ENCODE data around the gene OTC. TPM values are rescaled to one million over a fixed set of nuclear protein-coding genes. Genes with fewer than 3 reads are reported as not detected.
A peak's percentile ranks its signal among the peaks of the same experiment; 100 is the strongest.

The OTC gene
- total RNA-seq (2014; rRNA removed; shearing (Covaris generic)) = not detected in 2 replicates
- polyA plus RNA-seq (2014; cell fraction: nucleus; rRNA removed) = not detected in 2 replicates

- DNase-seq (ENCODE audit: extremely low read depth, low read depth) = no peak
Observed at GRCh38 chrX:38352362-38352761, at the start of gene OTC. OTC (plus strand) TSS chrX:38352604; CDS start chrX:38352697, 93 bp downstream.

- DNase-seq (ENCODE audit: extremely low read depth, low read depth) = no peak
Observed at GRCh38 chrX:38304010-38304409, 48.4 kb upstream of the OTC start.

- no peak for DNase-seq (ENCODE audit: extremely low read depth, low read depth)
Observed at GRCh38 chrX:38305971-38306370, 46.4 kb upstream of the OTC start.

GRCh38 chrX:38311743-38312142, 40.7 kb upstream of the OTC start:
- DNase-seq (ENCODE audit: extremely low read depth, low read depth) = no peak

- peak; percentile 88 for DNase-seq (ENCODE audit: extremely low read depth, low read depth)
Observed at GRCh38 chrX:38312436-38312835, 40.0 kb upstream of the OTC start.

GRCh38 chrX:38313190-38313589, 39.2 kb upstream of the OTC start:
- DNase-seq (ENCODE audit: extremely low read depth, low read depth) = no peak

- no peak for DNase-seq (ENCODE audit: extremely low read depth, low read depth)
Observed at GRCh38 chrX:38315186-38315585, 37.2 kb upstream of the OTC start.

GRCh38 chrX:38318196-38318595, 34.2 kb upstream of the OTC start:
- DNase-seq (ENCODE audit: extremely low read depth, low read depth) = no peak

- no peak for DNase-seq (ENCODE audit: extremely low read depth, low read depth)
Observed at GRCh38 chrX:38318606-38319005, 33.8 kb upstream of the OTC start.

GRCh38 chrX:38320819-38321218, 31.6 kb upstream of the OTC start:
- DNase-seq (ENCODE audit: extremely low read depth, low read depth) = no peak

- DNase-seq (ENCODE audit: extremely low read depth, low read depth) = peak; percentile 24
Observed at GRCh38 chrX:38326086-38326485, 26.3 kb upstream of the OTC start.

GRCh38 chrX:38327007-38327774, 25.2 kb upstream of the OTC start, which contains the start of gene RPGR:
RPGR (minus strand) TSS chrX:38327509; CDS start chrX:38327367, 142 bp downstream.
- peak; percentile 92 for DNase-seq (ENCODE audit: extremely low read depth, low read depth)

- DNase-seq (ENCODE audit: extremely low read depth, low read depth) = no peak
Observed at GRCh38 chrX:38327775-38328081, 24.7 kb upstream of the OTC start.

- DNase-seq (ENCODE audit: extremely low read depth, low read depth) = no peak
Observed at GRCh38 chrX:38332505-38332904, 19.9 kb upstream of the OTC start.

- no peak for DNase-seq (ENCODE audit: extremely low read depth, low read depth)
Observed at GRCh38 chrX:38335382-38335781, 17.0 kb upstream of the OTC start.

- DNase-seq (ENCODE audit: extremely low read depth, low read depth) = no peak
Observed at GRCh38 chrX:38336538-38337240, 15.7 kb upstream of the OTC start.

GRCh38 chrX:38341442-38341841, 11.0 kb upstream of the OTC start:
- no peak for DNase-seq (ENCODE audit: extremely low read depth, low read depth)

- DNase-seq (ENCODE audit: extremely low read depth, low read depth) = no peak
Observed at GRCh38 chrX:38342853-38343778, 9.3 kb upstream of the OTC start.

- no peak for DNase-seq (ENCODE audit: extremely low read depth, low read depth)
Observed at GRCh38 chrX:38346150-38346549, 6.3 kb upstream of the OTC start.

- no peak for DNase-seq (ENCODE audit: extremely low read depth, low read depth)
Observed at GRCh38 chrX:38347136-38347535, 5.3 kb upstream of the OTC start.

- no peak for DNase-seq (ENCODE audit: extremely low read depth, low read depth)
Observed at GRCh38 chrX:38351346-38351745, 1.1 kb upstream of the OTC start.

Measured in NCI-H460 (cell line).